NCI-H146 (cell line): ENCODE data around the gene TSEN34.
"Not testable (repeated sequence)": the region's sequence is repeated elsewhere in the genome, so short reads cannot be mapped to it uniquely, and the experiment has no call there.

ENCODE experiments used
- DNase-seq: peaks from one replicate; lab custom pipeline; 2025; lab: John Stamatoyannopoulos, UW

TSEN34 gene

GRCh38 chr19:54239491-54240371 lies 48.6 kb downstream of the TSEN34 start:
- not testable (repeated sequence) for DNase-seq

GRCh38 chr19:54240372-54241336 lies 49.5 kb downstream of the TSEN34 start:
- not testable (repeated sequence) for DNase-seq

GRCh38 chr19:54242234-54242633 lies 51.1 kb downstream of the TSEN34 start:
- not testable (repeated sequence) for DNase-seq

GRCh38 chr19:54242646-54243045 lies 51.5 kb downstream of the TSEN34 start, which contains the start of gene LILRA6:
TSS of gene LILRA6 (minus strand) at chr19:54242790.
- DNase-seq: not testable (repeated sequence)

GRCh38 chr19:54243809-54244208 lies 52.7 kb downstream of the TSEN34 start:
- DNase-seq: not testable (repeated sequence)
